Left ventricle myocardium inferior (tissue), 1 donor: Measurements from ENCODE around the gene SLC6A2. TPM values are rescaled to one million over a fixed set of nuclear protein-coding genes. Genes with fewer than 3 reads are reported as not detected.
"Not testable (repeated sequence)": the region's sequence is repeated elsewhere in the genome, so short reads cannot be mapped to it uniquely, and the experiment has no call there.

ENCODE experiments used
- DNase-seq: peaks from one replicate; pipeline ENCODE4 v3.0.0-alpha.2; 2020
- H3K27ac ChIP-seq: fragments of 200-600 bp; replicated peaks from 2 replicates; pipeline ENCODE4 v1.8.0; 2021
- H3K27me3 ChIP-seq: fragments of 200-600 bp; 2 replicates; pipeline ENCODE4 v1.8.0; 2021; ENCODE audit warnings: low read depth
- H3K36me3 ChIP-seq: fragments of 200-600 bp; 2 replicates; pipeline ENCODE4 v1.8.0; 2021
- H3K4me1 ChIP-seq: fragments of 200-600 bp; 2 replicates; pipeline ENCODE4 v1.8.0; 2021
- H3K4me3 ChIP-seq: fragments of 200-600 bp; 2 replicates; pipeline ENCODE4 v1.8.0; 2021; ENCODE audit warnings: mild to moderate bottlenecking, moderate library complexity
- H3K9me3 ChIP-seq: fragments of 200-600 bp; replicated peaks from 2 replicates; pipeline ENCODE4 v1.8.0; 2021
- intact Hi-C: fragments of 100-400 bp; cut with micrococcal nuclease; formaldehyde crosslinking; loops from one replicate; pipeline ENCODE4 v1.11.0; 2022
- long read RNA-seq: library from polyadenylated mRNA; unstranded; transcript quantifications from one replicate; pipeline ENCODE4 v2.0.0, GENCODE V29; 2021
- total RNA-seq: library from RNA; stranded (reverse); fragmentation: NEBNext Ultra II Directional; extraction: Animal tissue kit (Norgen Biotek cat#: 25700); gene quantifications from one replicate; pipeline ENCODE4 v1.2.1, GENCODE V29; 2021
- TF ChIP-seq, protein P1 (sequence below): fragments of 200-600 bp; IDR thresholded peaks from 2 replicates; pipeline ENCODE4 v1.8.0; 2021; ENCODE audit warnings: antibody characterized with exemption, mild to moderate bottlenecking, borderline replicate concordance
- donor health status: DM: no; HTN: yes; CAD: no; lungs with severe emphysema.

The SLC6A2 gene
- total RNA-seq: not detected
- long read RNA-seq: 0 reads

DNA sequence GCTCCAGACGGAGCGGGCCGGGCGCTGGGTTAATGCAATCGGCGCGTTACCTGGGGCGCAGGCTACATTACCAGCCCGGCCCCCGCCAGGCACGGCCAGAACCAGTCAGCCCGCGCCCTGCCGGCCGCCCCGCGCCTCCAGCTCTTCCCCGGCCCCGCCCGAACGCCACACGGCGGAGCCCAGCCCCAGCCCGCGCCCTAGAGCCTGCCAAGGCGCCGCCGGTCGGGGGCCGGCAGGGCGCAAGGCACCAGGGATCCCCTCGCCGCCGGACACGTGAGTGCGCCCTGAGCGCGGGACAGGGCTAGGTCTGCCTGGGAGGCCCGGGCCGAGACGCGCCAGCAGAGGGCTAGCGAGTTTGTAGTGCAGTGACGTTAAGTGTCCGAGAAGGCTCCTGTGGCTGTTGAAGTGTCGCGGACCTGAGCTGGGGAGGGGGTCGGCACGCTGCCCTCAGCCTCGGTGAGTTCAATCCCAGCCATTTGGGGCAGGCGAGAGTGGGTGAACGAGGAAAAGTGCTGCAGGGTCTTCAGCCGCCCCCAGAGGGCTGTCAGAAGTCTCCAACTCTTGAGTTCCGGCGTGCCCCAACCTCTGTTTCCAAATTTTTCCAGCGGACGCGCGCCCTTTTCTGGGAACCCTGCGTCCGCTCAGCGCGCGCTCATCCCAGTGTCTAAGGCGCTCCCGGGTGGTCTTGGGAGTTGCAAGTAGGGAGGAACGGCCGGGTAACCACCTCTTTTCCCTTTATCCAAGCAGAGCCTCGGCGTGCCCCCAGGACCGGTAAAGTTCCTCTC, at the start of gene SLC6A2:
Gene SLC6A2, plus strand, starts transcription at position 92 of the 785 bp plus-strand sequence. CDS start 707 bp downstream, outside the sequence.
- Histone ChIP-seq H3K36me3 (no peaks in the 10 kb centered on the region), H3K9me3 (no peaks in the 10 kb centered on the region), H3K4me3 (peak within 1 kb of the TSS; percentile 57), H3K27me3 (peaks cover 86% of the 10 kb centered on the region), H3K4me1 (peaks cover 16% of the 10 kb centered on the region), H3K27ac (no peak within 1 kb of the TSS)
- peak; percentile 29 for DNase-seq
- TF ChIP-seq, protein P1, sequence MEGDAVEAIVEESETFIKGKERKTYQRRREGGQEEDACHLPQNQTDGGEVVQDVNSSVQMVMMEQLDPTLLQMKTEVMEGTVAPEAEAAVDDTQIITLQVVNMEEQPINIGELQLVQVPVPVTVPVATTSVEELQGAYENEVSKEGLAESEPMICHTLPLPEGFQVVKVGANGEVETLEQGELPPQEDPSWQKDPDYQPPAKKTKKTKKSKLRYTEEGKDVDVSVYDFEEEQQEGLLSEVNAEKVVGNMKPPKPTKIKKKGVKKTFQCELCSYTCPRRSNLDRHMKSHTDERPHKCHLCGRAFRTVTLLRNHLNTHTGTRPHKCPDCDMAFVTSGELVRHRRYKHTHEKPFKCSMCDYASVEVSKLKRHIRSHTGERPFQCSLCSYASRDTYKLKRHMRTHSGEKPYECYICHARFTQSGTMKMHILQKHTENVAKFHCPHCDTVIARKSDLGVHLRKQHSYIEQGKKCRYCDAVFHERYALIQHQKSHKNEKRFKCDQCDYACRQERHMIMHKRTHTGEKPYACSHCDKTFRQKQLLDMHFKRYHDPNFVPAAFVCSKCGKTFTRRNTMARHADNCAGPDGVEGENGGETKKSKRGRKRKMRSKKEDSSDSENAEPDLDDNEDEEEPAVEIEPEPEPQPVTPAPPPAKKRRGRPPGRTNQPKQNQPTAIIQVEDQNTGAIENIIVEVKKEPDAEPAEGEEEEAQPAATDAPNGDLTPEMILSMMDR: peak; percentile 41
- intact Hi-C loops: no loop called here

DNA sequence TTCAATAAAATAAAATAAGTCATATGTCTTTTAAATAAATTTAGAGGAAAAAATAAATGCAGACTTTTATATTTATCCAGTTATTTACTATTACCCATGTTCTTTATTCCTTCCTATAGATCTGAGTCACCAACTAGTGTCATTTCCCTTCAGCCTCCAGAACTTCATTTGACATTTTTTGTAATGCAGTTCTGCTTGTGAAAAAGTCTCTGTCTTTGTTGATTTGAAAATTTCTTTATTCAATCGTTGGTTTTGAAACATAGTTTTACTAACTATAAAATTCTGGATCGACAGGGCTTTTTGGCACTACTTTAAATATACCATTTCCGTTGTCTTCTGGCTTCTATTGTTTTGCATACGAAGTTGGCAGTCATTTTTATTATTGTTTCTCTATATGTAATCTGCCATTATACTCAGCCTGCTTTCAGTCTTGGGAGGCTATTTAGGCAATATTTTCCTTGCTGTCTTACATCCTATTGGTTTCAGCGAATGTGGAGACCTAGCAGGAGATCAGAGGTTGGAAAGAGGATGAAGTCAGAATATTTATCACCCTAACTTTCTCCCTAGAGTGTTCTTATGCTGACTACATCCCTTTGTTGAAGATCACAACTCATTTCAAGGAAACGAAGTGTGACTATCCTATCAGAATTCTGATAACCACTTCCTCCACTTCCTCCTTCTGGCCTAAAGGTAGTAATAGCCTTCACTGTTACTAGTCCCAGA, 42.0 kb upstream of the SLC6A2 start:
- Histone ChIP-seq H3K4me3 (no peak overlapping the region), H3K36me3 (no peaks in the 10 kb centered on the region), H3K27ac (no peak overlapping the region), H3K9me3 (peaks cover 18% of the 10 kb centered on the region), H3K4me1 (no peaks in the 10 kb centered on the region), H3K27me3 (peaks cover 17% of the 10 kb centered on the region)
- no peak for DNase-seq
- intact Hi-C loops: no loop called here
- TF ChIP-seq, protein P1: no peak

DNA sequence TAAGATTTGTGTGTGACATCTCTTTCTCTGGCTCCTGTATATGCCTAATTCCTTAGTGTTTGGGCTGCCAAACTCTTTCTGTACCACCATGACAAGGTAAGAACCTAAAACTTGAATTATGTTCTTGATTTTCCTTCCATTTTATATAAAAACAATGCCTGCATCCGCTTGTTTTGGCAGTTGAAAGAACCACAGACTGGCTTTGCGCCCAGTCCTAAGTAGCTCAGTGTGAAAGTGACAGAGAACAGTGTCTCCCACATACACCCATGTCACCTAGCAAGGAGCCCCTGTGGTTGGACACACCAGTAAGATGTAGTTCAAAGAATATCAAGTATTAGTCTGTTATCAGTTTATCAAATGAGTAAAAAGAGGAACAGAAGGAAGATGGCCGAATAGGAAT, 40.7 kb upstream of the SLC6A2 start:
- no peak overlapping the region for H3K27ac ChIP-seq
- TF ChIP-seq, protein P1: no peak
- H3K27me3 ChIP-seq: peaks cover 17% of the 10 kb centered on the region
- H3K9me3 ChIP-seq: peaks cover 9% of the 10 kb centered on the region
- intact Hi-C loops: no loop called here
- no peak for DNase-seq
- H3K36me3 ChIP-seq: no peaks in the 10 kb centered on the region
- no peak overlapping the region for H3K4me3 ChIP-seq
- no peaks in the 10 kb centered on the region for H3K4me1 ChIP-seq

DNA sequence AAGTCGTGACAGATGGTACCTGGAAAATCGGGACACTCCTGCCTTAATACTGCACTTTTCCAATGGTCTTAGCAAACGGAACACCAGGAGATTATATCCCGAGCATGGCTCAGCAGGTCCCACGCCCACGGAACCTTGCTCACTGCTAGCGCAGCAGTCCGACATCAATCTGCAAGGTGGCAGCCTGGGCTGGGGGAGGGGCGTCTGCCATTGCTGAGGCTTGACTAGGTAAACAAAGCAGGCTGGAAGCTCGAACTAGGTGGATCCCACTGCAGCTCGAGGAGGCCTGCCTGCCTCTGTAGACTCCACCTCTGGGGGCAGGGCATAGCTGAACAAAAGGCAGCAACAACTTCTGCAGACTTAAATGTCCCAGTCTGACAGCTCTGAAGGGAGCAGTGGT, 40.1 kb upstream of the SLC6A2 start:
- H3K27me3 ChIP-seq: peaks cover 17% of the 10 kb centered on the region
- DNase-seq, H3K9me3 ChIP-seq, intact Hi-C loops, H3K4me3 ChIP-seq, H3K36me3 ChIP-seq, H3K4me1 ChIP-seq, H3K27ac ChIP-seq: not testable (repeated sequence)

DNA sequence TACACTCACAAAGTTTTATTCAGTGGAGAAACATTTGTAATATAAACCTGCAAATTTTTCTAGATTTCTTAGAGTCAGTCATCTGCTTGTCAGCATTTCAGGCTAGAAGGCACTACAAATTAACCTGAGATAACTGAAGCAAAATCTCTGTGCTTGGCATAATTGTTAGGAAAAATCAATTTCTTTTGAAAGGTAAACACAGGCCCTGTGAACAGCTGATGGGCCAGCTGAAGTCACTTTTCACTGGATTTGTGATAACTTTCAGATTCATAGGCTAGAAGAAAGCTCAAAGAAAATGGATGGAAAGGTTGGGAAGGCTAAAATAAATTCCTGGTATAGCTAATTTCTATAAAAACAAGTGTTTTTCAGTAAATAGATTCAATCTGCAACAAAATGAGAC, 34.0 kb upstream of the SLC6A2 start:
- Histone ChIP-seq H3K27me3 (no peaks in the 10 kb centered on the region), H3K27ac (no peak overlapping the region), H3K4me1 (no peaks in the 10 kb centered on the region), H3K36me3 (no peaks in the 10 kb centered on the region), H3K4me3 (no peak overlapping the region), H3K9me3 (peaks cover 5% of the 10 kb centered on the region)
- intact Hi-C loops: no loop called here
- TF ChIP-seq, protein P1: no peak
- no peak for DNase-seq

DNA sequence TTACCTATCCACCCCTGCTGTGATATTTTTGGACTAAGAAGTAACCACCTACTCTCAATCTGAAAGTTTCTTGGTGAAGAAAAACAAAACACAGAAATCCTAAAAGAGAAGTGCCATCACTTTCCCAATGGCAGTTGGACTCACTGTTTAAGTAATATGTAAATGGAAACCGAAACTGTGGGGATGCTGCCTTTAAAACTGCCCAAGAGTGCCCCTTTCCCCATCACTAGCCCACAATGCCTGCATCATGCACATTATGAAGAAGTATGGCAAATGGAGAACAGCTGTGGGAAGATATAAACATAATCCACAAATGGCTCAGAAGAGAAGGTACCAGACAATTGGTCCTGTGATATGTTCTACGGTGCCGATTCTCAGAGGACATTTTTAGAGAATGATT, 33.5 kb upstream of the SLC6A2 start:
- intact Hi-C loops: no loop called here

More for the DNA sequence above, 33.5 kb upstream of the SLC6A2 start:
- Histone ChIP-seq H3K4me3 (no peak overlapping the region), H3K36me3 (no peaks in the 10 kb centered on the region), H3K4me1 (no peaks in the 10 kb centered on the region), H3K9me3 (peaks cover 2% of the 10 kb centered on the region), H3K27me3 (no peaks in the 10 kb centered on the region), H3K27ac (no peak overlapping the region)
- TF ChIP-seq, protein P1: no peak
- DNase-seq: no peak
